ENCODE results near the gene CCDC9B. TPM values are rescaled to one million over a fixed set of nuclear protein-coding genes. Genes with fewer than 3 reads are reported as not detected.

Gene CCDC9B
- total RNA-seq, 1 donor from 2014 or later: 0.39 TPM

GRCh38 chr15:40366457-40367370, 26.0 kb upstream of the CCDC9B start:
- intact Hi-C loops (cut with micrococcal nuclease): loop anchor here (5.0 kb wide), 1 partner anchor 141 kb away; no protein-coding TSS in a partner anchor

GRCh38 chr15:40365624-40366456, 25.1 kb upstream of the CCDC9B start:
- intact Hi-C loops (cut with micrococcal nuclease): loop anchor here (5.0 kb wide), 1 partner anchor 141 kb away; no protein-coding TSS in a partner anchor

GRCh38 chr15:40365016-40365415, 24.3 kb upstream of the CCDC9B start:
- intact Hi-C loops (cut with micrococcal nuclease): loop anchor here (5.0 kb wide), 1 partner anchor 142 kb away; no protein-coding TSS in a partner anchor

- intact Hi-C loops (cut with micrococcal nuclease): no loop called here
Observed at GRCh38 chr15:40364251-40364650, 23.5 kb upstream of the CCDC9B start.

GRCh38 chr15:40363611-40364010, 22.9 kb upstream of the CCDC9B start:
- intact Hi-C loops (cut with micrococcal nuclease): no loop called here

GRCh38 chr15:40361640-40362039, 20.9 kb upstream of the CCDC9B start:
- intact Hi-C loops (cut with micrococcal nuclease): no loop called here

GRCh38 chr15:40360015-40360414, 19.3 kb upstream of the CCDC9B start:
- intact Hi-C loops (cut with micrococcal nuclease): no loop called here

- intact Hi-C loops (cut with micrococcal nuclease): loop anchor here (1.0 to 5.0 kb wide), 5 partner anchors 10 to 209 kb away; partner anchors contain the start of genes CCDC32, INAFM2, KNSTRN and RPUSD2
Observed at GRCh38 chr15:40358471-40359353, 18.0 kb upstream of the CCDC9B start.

GRCh38 chr15:40357723-40358470, 17.2 kb upstream of the CCDC9B start, which contains the start of gene DISP2:
Gene DISP2 (plus strand): TSS chr15:40358219. CDS start chr15:40358322, 103 bp downstream.
- intact Hi-C loops (cut with micrococcal nuclease): loop anchor here (1.0 to 5.0 kb wide), 5 partner anchors 10 to 209 kb away; partner anchors contain the start of genes CCDC32, INAFM2, KNSTRN and RPUSD2

GRCh38 chr15:40357246-40357645, 16.5 kb upstream of the CCDC9B start:
- intact Hi-C loops (cut with micrococcal nuclease): loop anchor here (5.0 kb wide), 1 partner anchor 210 kb away; the partner anchor contains the start of genes CCDC32 and RPUSD2

GRCh38 chr15:40355976-40356585, 15.3 kb upstream of the CCDC9B start:
- intact Hi-C loops (cut with micrococcal nuclease): loop anchor here (5.0 kb wide), 1 partner anchor 211 kb away; the partner anchor contains the start of genes CCDC32 and RPUSD2

- intact Hi-C loops (cut with micrococcal nuclease): loop anchor here (5.0 kb wide), 1 partner anchor 213 kb away; the partner anchor contains the start of genes CCDC32 and RPUSD2
Observed at GRCh38 chr15:40354408-40355171, 13.9 kb upstream of the CCDC9B start.

GRCh38 chr15:40353697-40354096, 13.0 kb upstream of the CCDC9B start:
- intact Hi-C loops (cut with micrococcal nuclease): no loop called here

GRCh38 chr15:40352281-40352901, 11.7 kb upstream of the CCDC9B start:
- intact Hi-C loops (cut with micrococcal nuclease): no loop called here

- intact Hi-C loops (cut with micrococcal nuclease): no loop called here
Observed at GRCh38 chr15:40349163-40349562, 8.4 kb upstream of the CCDC9B start.

- intact Hi-C loops (cut with micrococcal nuclease): no loop called here
Observed at GRCh38 chr15:40348474-40348870, 7.7 kb upstream of the CCDC9B start.

GRCh38 chr15:40347559-40348473, 7.1 kb upstream of the CCDC9B start:
- intact Hi-C loops (cut with micrococcal nuclease): no loop called here

Measured in T-helper 1 cell treated with Interleukin-12 subunit alpha and Interleukin-12 subunit beta and Interleukin-4 antibody, amounts not matched to agents 30 ng/mL and 1 ng/mL, for 36 hours (primary cell).